PFSK-1 (cell line): ENCODE measurements around the gene ABCC10.

ENCODE experiments used
- FOXP2 ChIP-seq: optimal IDR thresholded peaks from 2 replicates; pipeline ENCODE3; 2011; ENCODE audit warnings: borderline replicate concordance, control low read depth, inconsistent platforms; ENCODE audit not compliant: insufficient read depth; ENCODE audit errors: extremely low read length, extremely low read depth
- POLR2AphosphoS5 ChIP-seq: IDR thresholded peaks from 2 replicates; pipeline ENCODE4 v1.6.1; 2012; ENCODE audit warnings: low read depth, mild to moderate bottlenecking, control low read depth, low read length, moderate library complexity
- REST ChIP-seq, 2 experiments: IDR thresholded peaks; 2 replicates each; pipeline versions ENCODE4 v1.6.1 to v1.8.0; 2011 to 2012; ENCODE audit warnings: low read depth in 2 of 2, low read length in 2 of 2, control low read depth in 1 of 2, inconsistent platforms in 1 of 2, mild to moderate bottlenecking in 1 of 2, moderate library complexity in 1 of 2; ENCODE audit not compliant: insufficient read depth in 1 of 2
- SIN3A ChIP-seq: IDR thresholded peaks from 2 replicates; pipeline ENCODE4 v1.6.1; 2012; ENCODE audit warnings: mild to moderate bottlenecking, low read length, moderate library complexity, borderline replicate concordance; ENCODE audit not compliant: insufficient read depth
- TAF1 ChIP-seq: IDR thresholded peaks from 2 replicates; pipeline ENCODE4 v1.6.1; 2012; ENCODE audit warnings: low read length, control low read depth, borderline replicate concordance; ENCODE audit not compliant: insufficient read depth

- no peak for TF ChIP-seq POLR2AphosphoS5
- TF ChIP-seq REST (IDR thresholded peaks at IDR 0.05; ENCODE audit: insufficient read depth in 1 of 2, low read depth in 2 of 2, low read length in 2 of 2): no peak
- TF ChIP-seq FOXP2: no peak
- TF ChIP-seq TAF1: no peak
- no peak for TF ChIP-seq SIN3A
These were observed 4.9 kb downstream of the ABCC10 start for GRCh38 chr6:43432009-43432945.
